DMS153 treated with DMSO at 0.1 percent for 48 hours (cell line): Measurements from ENCODE around the gene CITED2.
A peak's percentile ranks its signal among the peaks of the same experiment; 100 is the strongest.

Source experiments
- DNase-seq: peaks from one replicate; lab custom pipeline; 2025; ENCODE audit not compliant: unreplicated experiment; lab: John Stamatoyannopoulos, UW

CITED2 gene

GRCh38 chr6:139386404-139386803, 12.0 kb upstream of the CITED2 start:
- no peak for DNase-seq

DNA sequence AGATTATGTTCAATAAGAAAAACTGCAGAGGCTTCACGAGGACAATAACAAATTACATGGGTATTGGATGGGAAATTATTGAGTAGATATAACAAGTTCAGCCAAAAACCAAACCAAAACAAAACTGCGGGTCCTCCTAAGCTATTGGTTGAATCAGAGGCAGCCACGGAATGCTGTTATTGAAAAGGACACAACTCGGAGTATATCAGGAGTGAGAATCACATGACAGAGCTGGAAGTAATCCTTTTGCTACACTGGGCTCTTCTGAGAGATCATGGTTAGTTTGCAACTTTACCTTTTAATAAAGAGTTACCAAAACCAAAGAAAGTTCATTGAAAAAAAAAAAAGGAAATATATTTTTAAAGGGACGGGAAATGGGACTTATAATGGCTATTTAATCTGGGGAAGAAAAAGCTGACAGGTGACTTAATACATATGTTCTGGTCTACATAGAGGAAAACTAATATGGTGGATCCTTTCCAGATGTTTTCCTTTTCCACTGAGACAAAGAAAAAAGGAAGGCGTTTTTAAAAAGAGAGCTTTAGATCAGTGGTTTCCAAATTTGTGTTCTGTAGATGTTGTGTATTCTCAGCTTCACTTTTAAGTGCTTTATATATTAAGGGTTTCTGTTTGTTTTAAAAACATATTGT, 6.9 kb upstream of the CITED2 start:
- no peak for DNase-seq

DNA sequence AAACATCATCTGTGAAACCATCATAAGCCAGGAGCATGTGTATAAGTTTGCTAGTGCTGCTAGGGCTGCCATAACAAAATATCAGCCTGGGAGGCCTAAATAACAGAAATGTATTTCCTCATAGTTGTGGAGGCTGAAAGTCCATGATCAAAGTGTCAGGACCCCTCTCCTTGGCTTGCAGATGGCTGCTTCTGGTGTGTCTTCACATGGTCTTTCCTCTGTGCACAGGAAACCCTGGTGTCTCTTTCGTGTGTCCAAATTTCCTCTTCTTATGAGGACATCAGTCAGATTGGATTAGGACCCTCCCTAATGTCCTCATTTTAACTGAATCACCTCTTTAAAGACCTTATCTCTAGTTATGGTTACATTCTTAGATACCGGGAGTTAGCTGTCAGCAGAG, 6.2 kb upstream of the CITED2 start:
- DNase-seq: no peak

GRCh38 chr6:139380168-139380567, 5.7 kb upstream of the CITED2 start:
- DNase-seq: no peak

GRCh38 chr6:139378882-139379341, 4.5 kb upstream of the CITED2 start:
- no peak for DNase-seq

GRCh38 chr6:139378226-139378625, 3.8 kb upstream of the CITED2 start:
- DNase-seq: no peak

GRCh38 chr6:139376604-139377218, 2.3 kb upstream of the CITED2 start:
- DNase-seq: no peak

DNA sequence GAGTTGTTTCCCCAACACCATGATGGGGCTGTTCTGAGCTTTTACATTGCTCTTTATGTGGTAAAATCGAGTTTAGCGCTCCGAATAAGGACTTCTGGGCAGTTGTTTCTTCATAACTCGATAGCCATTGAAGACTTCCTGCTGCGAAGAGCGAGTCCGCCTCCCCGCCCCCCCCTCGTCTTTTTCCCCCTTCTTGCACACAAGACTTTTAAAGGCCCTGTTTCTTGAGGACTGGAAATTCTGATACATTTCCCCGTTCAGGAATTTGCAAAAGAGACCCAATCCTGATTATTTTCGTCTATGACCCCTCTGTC, 1.5 kb upstream of the CITED2 start:
- DNase-seq: no peak

DNA sequence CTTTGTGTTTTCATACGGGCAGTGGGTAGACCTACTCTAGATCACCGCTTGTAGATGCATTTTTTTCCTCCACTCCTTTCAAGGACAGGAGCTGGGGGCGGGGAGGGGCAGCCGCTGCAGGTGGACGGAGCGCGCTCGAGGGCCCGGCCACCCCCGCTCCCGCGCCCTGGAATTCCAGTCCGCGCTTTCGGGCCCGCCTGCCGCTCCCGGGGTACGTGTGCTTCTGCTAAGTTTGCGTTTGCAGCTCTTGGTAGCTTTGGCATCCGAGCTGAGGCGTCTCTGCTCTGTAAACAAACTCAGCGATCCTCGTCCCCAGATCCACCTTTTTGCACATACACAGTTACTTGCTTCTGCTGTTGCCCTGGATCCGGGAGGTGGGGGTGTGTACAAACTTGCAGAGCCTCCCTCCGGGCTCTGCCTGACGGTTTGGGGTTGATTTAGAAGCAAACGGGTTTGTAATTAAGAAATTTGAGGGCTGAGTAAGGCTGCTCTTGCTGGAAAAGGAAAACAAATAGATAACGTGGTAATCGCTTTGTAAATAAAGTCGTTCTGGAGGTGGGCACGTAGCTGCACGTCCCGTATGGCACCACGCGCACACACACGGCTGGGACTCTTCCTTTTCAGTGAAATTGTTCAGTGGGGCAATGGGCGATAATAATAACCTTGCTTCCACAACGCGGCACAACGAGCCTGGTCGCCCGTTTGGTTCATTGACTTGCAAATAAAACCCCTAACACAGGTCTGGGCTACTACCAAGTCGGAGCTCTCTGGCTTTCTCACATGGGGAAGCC, 973 bp upstream of the CITED2 start:
- DNase-seq: peak; percentile 91

DNA sequence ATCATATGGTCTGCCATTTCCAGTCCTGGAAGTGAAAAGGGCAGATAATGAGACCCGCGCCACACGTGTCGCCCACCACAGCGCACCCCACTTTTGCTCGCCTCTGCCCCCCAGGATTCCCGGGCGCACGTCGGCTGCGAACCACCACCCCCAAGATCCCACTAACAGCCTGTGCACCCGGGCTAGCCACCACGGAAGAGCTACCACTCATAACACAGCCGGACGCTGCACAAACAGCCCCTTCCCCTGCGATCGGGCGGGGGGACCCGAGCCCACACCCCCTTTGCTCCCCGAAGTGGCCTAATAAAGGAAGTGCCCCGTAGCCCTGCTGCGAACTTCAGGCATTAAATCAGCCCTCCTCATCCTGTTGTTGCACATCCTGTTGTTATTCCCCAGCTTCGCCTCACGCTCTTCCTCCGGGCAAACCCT, 506 bp downstream of the CITED2 start:
- DNase-seq: no peak

DNA sequence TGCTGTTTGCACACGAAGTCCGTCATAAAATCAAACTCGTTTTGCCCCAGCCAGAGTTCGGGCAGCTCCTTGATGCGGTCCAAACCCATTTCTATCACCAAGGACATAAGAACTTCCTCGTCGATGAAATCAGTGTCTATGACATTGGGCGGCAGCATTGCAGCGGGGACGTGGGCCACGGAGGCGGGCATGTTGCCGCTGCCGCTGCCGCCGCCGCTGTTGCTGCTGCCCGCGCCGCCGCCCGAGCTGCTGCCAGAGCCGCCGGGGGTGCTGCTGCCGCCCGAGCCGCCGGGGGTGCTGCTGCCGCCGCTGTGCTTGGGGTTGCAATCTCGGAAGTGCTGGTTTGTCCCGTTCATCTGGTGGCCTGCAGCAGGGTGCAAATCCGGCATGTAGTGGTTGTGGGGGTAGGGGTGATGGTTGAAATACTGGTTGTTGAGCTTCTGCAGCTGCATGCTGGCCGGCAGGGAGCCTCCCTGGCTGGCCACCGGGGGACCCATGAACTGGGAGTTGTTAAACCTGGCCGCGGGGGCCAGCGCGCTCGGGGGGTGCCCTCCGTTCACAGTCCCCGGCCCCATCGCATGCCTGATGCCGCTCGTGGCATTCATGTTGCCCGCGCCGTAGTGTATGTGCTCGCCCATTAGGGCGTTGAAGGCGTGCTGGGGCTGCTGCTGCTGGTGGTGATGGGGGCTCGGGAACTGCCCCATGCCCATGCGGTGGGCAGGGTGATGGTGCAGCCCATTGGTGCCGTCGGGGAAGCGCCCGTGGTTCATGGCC, 1.1 kb downstream of the CITED2 start:
- DNase-seq: peak; percentile 48

DNA sequence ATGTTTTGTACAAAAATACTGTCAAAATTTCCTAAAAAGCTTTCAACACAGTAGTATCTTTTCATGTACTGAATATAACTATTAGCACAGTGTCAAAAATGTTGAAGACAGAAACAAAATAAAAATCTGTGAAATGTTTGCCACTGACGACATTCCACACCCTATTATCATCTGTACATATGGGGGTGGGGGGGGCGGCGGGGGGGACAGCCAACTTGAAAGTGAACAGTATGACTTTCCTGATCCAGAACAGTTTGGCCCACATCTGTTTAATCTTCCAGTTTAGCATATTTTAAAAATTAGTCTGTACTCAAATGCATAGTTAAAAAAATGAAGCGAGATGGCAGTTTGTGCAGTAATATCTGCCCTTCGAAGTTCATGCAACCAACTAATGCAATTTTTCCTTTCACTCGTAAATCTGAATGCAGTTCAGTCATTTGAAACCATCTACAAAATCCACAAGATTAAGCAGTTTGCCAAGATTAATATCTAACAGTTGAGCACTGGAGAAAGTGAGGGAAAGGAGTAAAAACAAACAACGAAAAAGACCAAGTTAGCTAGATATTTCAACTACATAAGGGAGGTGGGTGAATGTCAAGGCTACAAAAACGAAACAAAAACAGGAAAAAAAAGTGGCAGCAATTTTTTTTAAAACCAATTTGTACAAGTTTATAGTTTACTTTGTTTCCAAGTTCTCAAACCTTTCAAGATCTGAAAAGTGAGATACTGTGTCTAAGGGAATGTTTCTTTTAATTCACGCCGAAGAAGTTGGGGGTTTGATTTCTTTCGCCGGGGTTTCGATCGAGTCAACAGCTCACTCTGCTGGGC, 1.9 kb downstream of the CITED2 start:
- no peak for DNase-seq

GRCh38 chr6:139371421-139372203, 2.8 kb downstream of the CITED2 start:
- DNase-seq: no peak

- DNase-seq: no peak
Measured at GRCh38 chr6:139370999-139371345, 3.5 kb downstream of the CITED2 start.

- no peak for DNase-seq
Measured at GRCh38 chr6:139370283-139370998, 4.0 kb downstream of the CITED2 start.

GRCh38 chr6:139369568-139370282, 4.7 kb downstream of the CITED2 start:
- DNase-seq: peak; percentile 42

DNA sequence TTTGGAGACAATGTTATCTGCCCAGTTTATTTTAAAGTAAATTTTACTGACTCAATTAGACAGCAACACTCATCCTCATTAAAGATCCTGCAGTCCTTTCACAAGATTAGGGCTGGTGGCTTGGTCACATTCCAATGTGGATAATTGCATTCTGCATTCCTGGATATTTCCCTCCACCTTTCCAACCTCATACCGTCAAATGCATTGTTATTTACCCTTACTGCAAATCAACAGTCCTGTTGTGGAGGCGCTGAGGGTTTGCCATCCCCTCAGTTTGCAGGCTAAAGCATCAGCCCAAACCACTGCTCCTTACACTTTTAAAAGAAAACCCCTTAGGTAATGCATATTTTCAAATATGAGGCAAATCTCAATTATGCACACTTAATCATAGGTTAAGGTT, 5.4 kb downstream of the CITED2 start:
- no peak for DNase-seq

DNA sequence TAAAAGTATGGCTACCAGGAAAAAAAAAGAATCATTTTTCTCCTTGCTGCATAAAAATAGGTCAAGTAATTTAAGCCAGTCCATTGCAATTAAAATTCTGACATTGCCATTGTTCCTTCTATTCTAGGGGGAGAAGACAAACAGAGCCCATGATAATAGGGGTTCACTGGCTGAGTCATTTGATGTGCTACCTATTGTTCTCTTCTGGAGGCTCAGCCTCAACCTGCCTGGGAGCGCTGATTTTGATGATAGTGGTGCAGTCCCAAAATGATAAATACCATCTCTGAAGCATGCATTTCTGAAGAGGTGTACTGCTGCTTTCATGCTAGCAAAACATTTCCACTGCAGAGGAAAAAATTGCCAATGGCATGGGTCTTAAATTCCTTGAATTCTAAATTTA, 5.8 kb downstream of the CITED2 start:
- DNase-seq: no peak
